ENCODE results near the gene C1orf21.

C1orf21 gene

GRCh38 chr1:184626076-184627006 lies 239.5 kb downstream of the C1orf21 start:
- Histone ChIP-seq H2BK5ac (ENCODE audit: low read length) (no peak overlapping the region), H2BK15ac (replicated peaks; ENCODE audit: low read depth) (no peak overlapping the region), H3K79me2 (ENCODE audit: control insufficient read depth, insufficient read depth, low read length) (no peaks in the 10 kb centered on the region), H4K8ac (ENCODE audit: low read depth, low read length) (no peak overlapping the region), H3K36me3 (ENCODE audit: control insufficient read depth, insufficient read depth, low read length) (no peaks in the 10 kb centered on the region), H3K27ac (ENCODE audit: low read depth, low read length) (no peak overlapping the region), H3K4ac (ENCODE audit: low read depth, low read length) (no peak overlapping the region), H3K9ac (ENCODE audit: low read length) (no peak overlapping the region), H3K18ac (ENCODE audit: low read length) (no peak overlapping the region), H3K4me1 (ENCODE audit: control insufficient read depth, low read depth, low read length) (no peaks in the 10 kb centered on the region), H2AK5ac (ENCODE audit: low read length) (no peak overlapping the region), H3K4me2 (ENCODE audit: low read length) (no peak overlapping the region), H3K79me1 (ENCODE audit: low read length) (no peaks in the 10 kb centered on the region), H2BK120ac (ENCODE audit: low read depth, low read length) (no peak overlapping the region), H3K56ac (ENCODE audit: low read length) (no peak overlapping the region), H3K27me3 (ENCODE audit: insufficient read depth, low read length, poor library complexity) (no peaks in the 10 kb centered on the region), H3K23ac (ENCODE audit: low read length) (no peak overlapping the region), H4K5ac (ENCODE audit: low read length) (no peak overlapping the region), H3K4me3 (ENCODE audit: low read length) (no peak overlapping the region)
- WGBS (ENCODE audit: extremely low coverage, insufficient coverage, low lambda C conversion rate): no CpG with 5 or more reads among the region's 13 CpGs
- DNase-seq: no peak

- Histone ChIP-seq H3K4me2 (ENCODE audit: low read length) (no peak overlapping the region), H3K27me3 (ENCODE audit: insufficient read depth, low read length, poor library complexity) (no peaks in the 10 kb centered on the region), H3K79me2 (ENCODE audit: control insufficient read depth, insufficient read depth, low read length) (no peaks in the 10 kb centered on the region), H3K56ac (ENCODE audit: low read length) (no peak overlapping the region), H3K4me3 (ENCODE audit: low read length) (no peak overlapping the region), H2BK5ac (ENCODE audit: low read length) (no peak overlapping the region), H3K9ac (ENCODE audit: low read length) (no peak overlapping the region), H3K4me1 (ENCODE audit: control insufficient read depth, low read depth, low read length) (no peaks in the 10 kb centered on the region), H3K23ac (ENCODE audit: low read length) (no peak overlapping the region), H3K36me3 (ENCODE audit: control insufficient read depth, insufficient read depth, low read length) (no peaks in the 10 kb centered on the region), H4K8ac (ENCODE audit: low read depth, low read length) (no peak overlapping the region), H3K4ac (ENCODE audit: low read depth, low read length) (no peak overlapping the region), H2BK120ac (ENCODE audit: low read depth, low read length) (no peak overlapping the region), H2AK5ac (ENCODE audit: low read length) (no peak overlapping the region), H2BK15ac (replicated peaks; ENCODE audit: low read depth) (no peak overlapping the region), H3K18ac (ENCODE audit: low read length) (no peak overlapping the region), H3K79me1 (ENCODE audit: low read length) (no peaks in the 10 kb centered on the region), H4K5ac (ENCODE audit: low read length) (no peak overlapping the region), H3K27ac (ENCODE audit: low read depth, low read length) (no peak overlapping the region)
- DNase-seq: no peak
- WGBS (ENCODE audit: extremely low coverage, insufficient coverage, low lambda C conversion rate): no CpG with 5 or more reads among the region's 3 CpGs
These were observed 240.1 kb downstream of the C1orf21 start for GRCh38 chr1:184627007-184627341.

GRCh38 chr1:184629266-184629665 lies 242.4 kb downstream of the C1orf21 start:
- no peak overlapping the region for H3K9ac ChIP-seq (ENCODE audit: low read length)
- no peaks in the 10 kb centered on the region for H3K36me3 ChIP-seq (ENCODE audit: control insufficient read depth, insufficient read depth, low read length)
- WGBS (ENCODE audit: extremely low coverage, insufficient coverage, low lambda C conversion rate): no CpG with 5 or more reads among the region's 4 CpGs
- no peak for DNase-seq
- H2BK5ac ChIP-seq (ENCODE audit: low read length): no peak overlapping the region
- H3K27me3 ChIP-seq (ENCODE audit: insufficient read depth, low read length, poor library complexity): no peaks in the 10 kb centered on the region
- H4K8ac ChIP-seq (ENCODE audit: low read depth, low read length): no peak overlapping the region
- H3K79me2 ChIP-seq (ENCODE audit: control insufficient read depth, insufficient read depth, low read length): no peaks in the 10 kb centered on the region
- no peaks in the 10 kb centered on the region for H3K4me1 ChIP-seq (ENCODE audit: control insufficient read depth, low read depth, low read length)
- H2BK120ac ChIP-seq (ENCODE audit: low read depth, low read length): no peak overlapping the region
- H3K79me1 ChIP-seq (ENCODE audit: low read length): no peaks in the 10 kb centered on the region
- no peak overlapping the region for H4K5ac ChIP-seq (ENCODE audit: low read length)
- no peak overlapping the region for H2AK5ac ChIP-seq (ENCODE audit: low read length)
- H3K23ac ChIP-seq (ENCODE audit: low read length): no peak overlapping the region
- H2BK15ac ChIP-seq (replicated peaks; ENCODE audit: low read depth): no peak overlapping the region
- H3K4me3 ChIP-seq (ENCODE audit: low read length): no peak overlapping the region
- no peak overlapping the region for H3K4me2 ChIP-seq (ENCODE audit: low read length)
- no peak overlapping the region for H3K56ac ChIP-seq (ENCODE audit: low read length)
- no peak overlapping the region for H3K4ac ChIP-seq (ENCODE audit: low read depth, low read length)
- H3K18ac ChIP-seq (ENCODE audit: low read length): no peak overlapping the region
- no peak overlapping the region for H3K27ac ChIP-seq (ENCODE audit: low read depth, low read length)

GRCh38 chr1:184630679-184631060 lies 243.8 kb downstream of the C1orf21 start:
- no peak overlapping the region for H3K56ac ChIP-seq (ENCODE audit: low read length)
- no peaks in the 10 kb centered on the region for H3K27me3 ChIP-seq (ENCODE audit: insufficient read depth, low read length, poor library complexity)
- no peaks in the 10 kb centered on the region for H3K36me3 ChIP-seq (ENCODE audit: control insufficient read depth, insufficient read depth, low read length)
- H3K4me2 ChIP-seq (ENCODE audit: low read length): no peak overlapping the region
- H3K18ac ChIP-seq (ENCODE audit: low read length): no peak overlapping the region
- DNase-seq: no peak
- no peak overlapping the region for H2BK15ac ChIP-seq (replicated peaks; ENCODE audit: low read depth)
- H4K5ac ChIP-seq (ENCODE audit: low read length): no peak overlapping the region
- no peaks in the 10 kb centered on the region for H3K4me1 ChIP-seq (ENCODE audit: control insufficient read depth, low read depth, low read length)
- no peak overlapping the region for H3K23ac ChIP-seq (ENCODE audit: low read length)
- no peaks in the 10 kb centered on the region for H3K79me1 ChIP-seq (ENCODE audit: low read length)
- H3K4ac ChIP-seq (ENCODE audit: low read depth, low read length): no peak overlapping the region
- H4K8ac ChIP-seq (ENCODE audit: low read depth, low read length): no peak overlapping the region
- no peak overlapping the region for H2AK5ac ChIP-seq (ENCODE audit: low read length)
- H3K4me3 ChIP-seq (ENCODE audit: low read length): no peak overlapping the region
- H3K27ac ChIP-seq (ENCODE audit: low read depth, low read length): no peak overlapping the region
- WGBS (ENCODE audit: extremely low coverage, insufficient coverage, low lambda C conversion rate): no CpG with 5 or more reads among the region's 5 CpGs
- H2BK120ac ChIP-seq (ENCODE audit: low read depth, low read length): no peak overlapping the region
- no peaks in the 10 kb centered on the region for H3K79me2 ChIP-seq (ENCODE audit: control insufficient read depth, insufficient read depth, low read length)
- no peak overlapping the region for H2BK5ac ChIP-seq (ENCODE audit: low read length)
- no peak overlapping the region for H3K9ac ChIP-seq (ENCODE audit: low read length)

- no peak overlapping the region for H3K4me2 ChIP-seq (ENCODE audit: low read length)
- DNase-seq: no peak
- H3K79me1 ChIP-seq (ENCODE audit: low read length): no peaks in the 10 kb centered on the region
- H2BK15ac ChIP-seq (replicated peaks; ENCODE audit: low read depth): no peak overlapping the region
- no peak overlapping the region for H2AK5ac ChIP-seq (ENCODE audit: low read length)
- H3K4me3 ChIP-seq (ENCODE audit: low read length): no peak overlapping the region
- no peaks in the 10 kb centered on the region for H3K27me3 ChIP-seq (ENCODE audit: insufficient read depth, low read length, poor library complexity)
- no peak overlapping the region for H3K4ac ChIP-seq (ENCODE audit: low read depth, low read length)
- H3K27ac ChIP-seq (ENCODE audit: low read depth, low read length): no peak overlapping the region
- no peaks in the 10 kb centered on the region for H3K79me2 ChIP-seq (ENCODE audit: control insufficient read depth, insufficient read depth, low read length)
- H4K8ac ChIP-seq (ENCODE audit: low read depth, low read length): no peak overlapping the region
- H4K5ac ChIP-seq (ENCODE audit: low read length): no peak overlapping the region
- no peak overlapping the region for H3K56ac ChIP-seq (ENCODE audit: low read length)
- no peak overlapping the region for H2BK5ac ChIP-seq (ENCODE audit: low read length)
- no peaks in the 10 kb centered on the region for H3K4me1 ChIP-seq (ENCODE audit: control insufficient read depth, low read depth, low read length)
- H3K9ac ChIP-seq (ENCODE audit: low read length): no peak overlapping the region
- H2BK120ac ChIP-seq (ENCODE audit: low read depth, low read length): no peak overlapping the region
- no peak overlapping the region for H3K18ac ChIP-seq (ENCODE audit: low read length)
- WGBS (ENCODE audit: extremely low coverage, insufficient coverage, low lambda C conversion rate): no CpG with 5 or more reads among the region's 8 CpGs
- H3K23ac ChIP-seq (ENCODE audit: low read length): no peak overlapping the region
- no peaks in the 10 kb centered on the region for H3K36me3 ChIP-seq (ENCODE audit: control insufficient read depth, insufficient read depth, low read length)
These were observed 245.8 kb downstream of the C1orf21 start for GRCh38 chr1:184632415-184633175.

All from mesendoderm (in vitro differentiated cells).